ENCODE data around the gene AKAP5.
A peak's percentile ranks its signal among the peaks of the same experiment; 100 is the strongest.

AKAP5 gene

DNA sequence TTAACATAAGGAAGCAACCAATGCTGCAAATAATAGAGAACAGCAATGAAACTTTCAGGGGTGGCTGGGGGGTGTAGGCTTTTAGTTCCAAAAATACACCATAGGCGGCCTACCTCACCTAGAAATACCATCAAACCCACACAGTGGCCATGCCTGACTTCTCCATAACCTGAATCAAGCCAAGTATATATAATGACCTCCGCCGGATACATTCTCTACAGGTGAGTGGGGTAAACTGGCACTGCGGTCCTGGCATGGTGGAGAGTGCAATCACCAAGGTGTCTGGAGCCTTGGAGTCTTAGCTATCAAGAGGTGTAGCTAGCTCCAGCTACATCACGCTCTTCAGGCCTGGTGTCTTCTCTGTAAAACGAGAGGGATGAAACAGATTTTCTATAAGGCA is 37.2 kb downstream of the AKAP5 start:
- H3K9me3 Mint-ChIP-seq: no peaks in the 10 kb centered on the region
- H3K27me3 Mint-ChIP-seq: no peaks in the 10 kb centered on the region
- peak overlapping the region; percentile 86 for H3K4me3 Mint-ChIP-seq
- H3K4me1 Mint-ChIP-seq (ENCODE audit: low read depth): peaks cover 40% of the 10 kb centered on the region
- peaks cover 49% of the 10 kb centered on the region for H3K36me3 Mint-ChIP-seq (ENCODE audit: low read depth)
- intact Hi-C loops (cut with micrococcal nuclease): loop anchor here (10.0 kb wide), 1 partner anchor 412 kb away; the partner anchor contains the start of gene CHURC1
- peak overlapping the region; percentile 100 for H3K27ac Mint-ChIP-seq

DNA sequence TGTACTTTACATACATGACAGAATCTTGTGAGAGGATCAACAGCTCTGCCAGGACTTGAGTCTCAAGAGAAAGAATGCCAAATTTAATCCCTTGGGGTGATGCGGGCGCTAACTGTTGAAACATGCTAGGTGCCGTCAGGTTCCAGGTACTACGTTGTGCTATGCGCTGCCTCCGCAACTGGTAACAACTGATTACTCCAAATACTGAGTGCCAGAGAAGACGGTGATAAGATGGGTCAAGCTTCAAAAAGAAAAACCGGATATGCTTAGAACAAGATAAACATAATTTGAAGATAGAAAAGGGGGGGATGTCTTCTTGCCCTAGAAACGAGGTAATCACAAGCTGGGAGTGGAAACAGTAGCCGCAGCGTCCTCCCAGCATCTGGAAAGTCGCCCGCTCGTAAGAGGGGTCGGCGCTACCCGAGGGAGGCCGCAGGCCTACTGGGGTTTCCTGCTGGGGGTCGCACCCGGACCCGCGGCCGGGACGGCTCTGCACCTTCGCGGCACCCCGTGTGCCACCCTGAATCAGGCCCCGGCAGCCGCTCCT is 37.7 kb downstream of the AKAP5 start:
- intact Hi-C loops (cut with micrococcal nuclease): loop anchor here (1.0 to 10.0 kb wide), 2 partner anchors 8 to 412 kb away; partner anchors contain the start of gene CHURC1
- H3K27ac Mint-ChIP-seq: peak overlapping the region; percentile 100
- H3K4me3 Mint-ChIP-seq: peak overlapping the region; percentile 86
- no peaks in the 10 kb centered on the region for H3K27me3 Mint-ChIP-seq
- H3K36me3 Mint-ChIP-seq (ENCODE audit: low read depth): peaks cover 54% of the 10 kb centered on the region
- H3K9me3 Mint-ChIP-seq: no peaks in the 10 kb centered on the region
- H3K4me1 Mint-ChIP-seq (ENCODE audit: low read depth): peaks cover 45% of the 10 kb centered on the region

DNA sequence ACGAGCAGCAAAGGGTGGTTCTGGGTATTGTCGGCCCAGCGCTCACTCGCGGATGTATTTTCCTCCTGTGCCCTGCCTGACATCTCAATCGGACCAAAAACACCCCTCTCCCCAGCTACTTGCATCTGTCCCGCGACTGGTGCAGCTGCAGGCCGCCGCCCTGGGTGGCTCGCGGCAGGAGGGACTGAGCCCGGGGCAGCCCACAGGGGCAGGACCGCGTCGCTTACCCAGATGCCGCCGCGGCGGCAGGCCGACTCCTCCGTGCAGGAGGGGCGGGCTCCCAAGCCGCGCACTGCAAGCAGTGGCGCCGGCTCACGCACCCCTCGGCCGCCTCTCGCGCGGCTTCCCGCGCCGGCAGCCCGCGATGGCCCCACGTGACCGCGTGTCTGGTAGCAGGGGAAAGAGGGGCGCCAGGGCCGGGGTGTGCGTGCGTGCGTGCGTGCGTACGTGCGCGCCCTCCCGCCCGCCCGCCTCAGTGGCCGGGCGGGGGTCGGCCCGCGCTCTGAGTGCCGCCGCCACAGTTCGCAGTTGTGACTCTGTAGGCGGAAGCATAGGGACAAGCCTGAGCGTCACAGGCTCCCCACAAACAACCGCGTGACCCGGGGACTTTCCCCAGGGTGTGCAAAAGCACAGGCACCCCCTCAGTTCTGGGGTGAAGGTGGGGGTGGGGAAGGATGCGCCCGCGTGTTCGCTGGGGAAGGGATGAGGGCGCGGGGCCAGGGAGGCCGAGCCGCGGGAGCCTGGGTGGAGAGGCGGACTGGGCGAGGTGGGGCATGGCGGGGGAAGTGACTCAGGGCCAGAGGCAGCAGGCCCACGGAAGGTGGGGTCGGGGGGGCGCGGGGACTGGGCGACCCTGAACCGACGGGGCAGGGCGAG is 38.4 kb downstream of the AKAP5 start, which contains the start of gene ZBTB25:
ZBTB25 (minus strand) TSS at position 405 of the 876 bp plus-strand sequence. CDS start 13,305 bp downstream, outside the sequence.
- Mint-ChIP-seq H3K4me3 (peak within 1 kb of the TSS; percentile 86), H3K4me1 (ENCODE audit: low read depth) (peaks cover 53% of the 10 kb centered on the region), H3K36me3 (ENCODE audit: low read depth) (peaks cover 53% of the 10 kb centered on the region), H3K9me3 (no peaks in the 10 kb centered on the region), H3K27ac (peak within 1 kb of the TSS; percentile 100), H3K27me3 (no peaks in the 10 kb centered on the region)
- intact Hi-C loops (cut with micrococcal nuclease): loop anchor here (1.0 to 10.0 kb wide), 4 partner anchors 8 to 411 kb away; partner anchors contain the start of genes CHURC1, HSPA2 and MTHFD1

DNA sequence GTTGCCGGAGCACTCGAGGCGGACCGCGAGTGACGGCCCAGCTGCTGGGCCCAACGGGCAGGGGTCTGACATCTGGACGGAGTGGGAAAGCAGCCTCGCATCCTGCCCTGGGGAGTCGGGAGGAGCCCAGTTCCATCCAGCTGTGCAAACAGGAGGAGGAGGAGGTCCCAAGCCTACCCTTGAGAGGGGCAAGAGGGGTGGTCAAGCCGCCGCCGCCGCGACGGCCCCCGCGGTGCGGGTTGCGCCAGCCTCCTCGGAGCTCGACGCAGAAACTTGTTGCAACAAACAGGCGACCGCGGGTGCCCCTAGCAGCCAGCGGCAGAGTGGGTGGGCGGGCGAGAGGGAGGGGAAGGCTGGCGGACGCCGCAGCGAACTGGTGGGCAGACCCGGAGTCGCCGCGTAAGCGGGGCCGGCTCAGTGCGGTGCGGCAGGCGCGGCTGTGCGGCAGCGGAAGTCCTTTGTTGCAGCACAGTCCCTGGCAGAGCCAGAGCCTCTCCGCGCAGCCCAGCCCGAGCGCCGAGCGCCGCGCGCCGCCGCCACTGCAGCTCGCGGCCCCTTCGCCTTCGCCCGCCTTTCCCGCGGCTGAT is 39.1 kb downstream of the AKAP5 start, which contains the start of gene ZBTB1:
ZBTB1 (plus strand) TSS at position 461 of the 587 bp plus-strand sequence. CDS start 16,735 bp downstream, outside the sequence.
- H3K9me3 Mint-ChIP-seq: no peaks in the 10 kb centered on the region
- H3K27ac Mint-ChIP-seq: peak within 1 kb of the TSS; percentile 100
- intact Hi-C loops (cut with micrococcal nuclease): loop anchor here (2.0 to 10.0 kb wide), 3 partner anchors 36 to 410 kb away; partner anchors contain the start of genes CHURC1, HSPA2 and MTHFD1
- H3K36me3 Mint-ChIP-seq (ENCODE audit: low read depth): peaks cover 53% of the 10 kb centered on the region
- H3K4me1 Mint-ChIP-seq (ENCODE audit: low read depth): peaks cover 60% of the 10 kb centered on the region
- peak within 1 kb of the TSS; percentile 86 for H3K4me3 Mint-ChIP-seq
- H3K27me3 Mint-ChIP-seq: no peaks in the 10 kb centered on the region

DNA sequence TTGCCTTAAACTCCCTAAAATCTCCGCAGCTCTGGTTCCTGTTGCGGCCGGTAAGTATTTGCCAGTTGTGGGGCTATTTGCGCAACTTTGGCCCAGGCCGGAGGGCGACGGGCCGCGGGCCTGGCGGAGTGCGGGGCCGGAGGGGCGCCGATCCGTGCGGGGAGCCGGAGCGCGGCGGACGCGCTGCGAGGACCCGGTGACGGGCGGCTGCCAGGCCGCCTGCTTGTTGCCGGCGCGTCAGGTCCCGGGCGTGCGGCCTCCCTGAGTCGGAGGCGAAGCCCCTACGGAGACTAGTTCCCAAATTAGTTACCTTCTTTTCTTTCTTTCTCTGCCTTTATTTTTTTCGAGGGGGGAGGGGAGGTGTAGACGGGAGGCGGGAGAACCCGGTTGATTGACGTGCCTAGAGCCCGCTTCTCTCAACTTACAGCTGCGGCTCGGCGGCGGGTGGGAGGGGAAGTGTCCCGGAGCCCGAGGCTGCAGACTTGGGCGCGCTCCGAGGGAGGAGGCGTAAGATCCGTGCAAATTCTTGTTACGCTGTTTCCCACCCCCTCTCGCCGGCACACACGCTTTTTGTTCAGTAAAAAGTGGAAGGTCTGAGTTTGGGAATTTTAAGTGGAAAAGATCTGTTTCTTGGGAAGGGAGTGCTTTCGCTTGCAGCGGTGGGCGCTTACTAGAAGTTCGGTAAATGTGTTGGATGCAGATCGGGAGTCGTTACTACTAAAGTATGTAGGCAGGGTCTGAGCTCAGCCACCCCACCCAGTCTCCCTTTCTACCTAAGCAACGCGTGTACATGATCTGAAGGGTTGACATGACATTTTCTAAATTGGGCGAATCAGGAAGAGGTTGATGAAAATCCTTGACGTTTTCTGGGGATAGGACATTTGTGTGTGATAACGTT is 39.8 kb downstream of the AKAP5 start:
- Mint-ChIP-seq H3K4me1 (ENCODE audit: low read depth) (peaks cover 62% of the 10 kb centered on the region), H3K27ac (peak overlapping the region; percentile 100), H3K9me3 (no peaks in the 10 kb centered on the region), H3K27me3 (no peaks in the 10 kb centered on the region), H3K36me3 (ENCODE audit: low read depth) (peaks cover 56% of the 10 kb centered on the region), H3K4me3 (peak overlapping the region; percentile 86)
- intact Hi-C loops (cut with micrococcal nuclease): loop anchor here (2.0 to 10.0 kb wide), 3 partner anchors 36 to 410 kb away; partner anchors contain the start of genes CHURC1, HSPA2 and MTHFD1

DNA sequence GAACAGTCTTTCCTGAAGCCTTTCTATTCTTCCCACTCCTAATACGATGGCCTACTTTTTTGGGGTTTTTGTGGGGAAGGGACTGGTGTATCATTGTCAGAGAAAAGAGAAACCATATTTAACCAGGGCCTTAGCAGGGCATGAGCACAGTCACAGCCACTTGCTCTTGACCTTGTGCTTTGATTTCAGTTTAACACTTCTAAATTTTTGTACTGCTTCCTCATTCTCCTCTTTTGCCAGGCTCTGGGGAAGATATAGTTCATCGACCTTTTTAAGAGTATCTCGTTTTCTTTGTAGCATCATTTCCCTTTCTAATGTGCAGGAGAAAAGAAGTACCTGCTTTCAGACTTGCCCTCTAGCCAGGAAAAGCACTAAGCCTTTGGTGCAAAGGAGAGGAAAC is 41.4 kb downstream of the AKAP5 start:
- Mint-ChIP-seq H3K4me3 (peak overlapping the region; percentile 86), H3K4me1 (ENCODE audit: low read depth) (peaks cover 71% of the 10 kb centered on the region), H3K9me3 (no peaks in the 10 kb centered on the region), H3K27ac (peak overlapping the region; percentile 100), H3K36me3 (ENCODE audit: low read depth) (peaks cover 56% of the 10 kb centered on the region), H3K27me3 (no peaks in the 10 kb centered on the region)
- intact Hi-C loops (cut with micrococcal nuclease): loop anchor here (10.0 kb wide), 1 partner anchor 408 kb away; the partner anchor contains the start of gene CHURC1

DNA sequence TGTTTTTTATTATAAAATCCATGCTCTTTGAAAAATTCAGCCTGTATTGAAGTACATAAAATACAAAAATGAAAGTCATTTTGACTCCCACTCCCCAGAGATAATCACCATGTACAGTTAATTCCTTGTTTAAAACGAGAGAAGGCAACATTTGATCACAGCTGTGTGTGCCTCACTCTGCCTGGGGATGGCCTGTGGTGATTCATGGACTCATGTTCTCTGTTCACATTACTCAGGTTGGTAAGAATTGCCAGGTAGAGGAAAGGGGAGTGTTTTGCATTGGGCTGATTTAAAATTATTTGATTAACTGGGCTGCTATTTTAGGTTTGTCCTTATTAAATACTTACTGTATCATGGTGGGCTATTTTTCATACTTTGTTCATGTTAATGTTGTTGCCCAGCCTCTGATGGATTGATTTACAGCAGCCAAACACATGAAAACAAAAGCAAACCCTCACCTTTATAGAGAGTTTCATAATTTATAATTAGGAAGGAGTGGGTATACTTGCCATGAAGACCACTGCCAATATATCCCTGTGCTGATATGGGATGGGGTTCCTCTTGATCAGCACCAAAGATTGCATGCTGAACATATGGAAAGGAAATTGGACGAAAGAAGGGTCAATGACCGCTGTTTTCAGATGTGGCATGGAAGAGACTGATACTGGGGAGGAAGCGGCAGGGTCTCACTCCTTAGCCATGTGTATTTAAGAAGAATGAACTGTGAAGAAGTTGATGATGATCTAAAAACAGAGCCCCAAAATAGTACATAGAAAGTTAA is 42.3 kb downstream of the AKAP5 start:
- Mint-ChIP-seq H3K36me3 (ENCODE audit: low read depth) (peaks cover 56% of the 10 kb centered on the region), H3K9me3 (no peaks in the 10 kb centered on the region), H3K27me3 (no peaks in the 10 kb centered on the region), H3K27ac (peak overlapping the region; percentile 76), H3K4me3 (peak overlapping the region; percentile 41), H3K4me1 (ENCODE audit: low read depth) (peaks cover 63% of the 10 kb centered on the region)
- intact Hi-C loops (cut with micrococcal nuclease): loop anchor here (10.0 kb wide), 1 partner anchor 407 kb away; the partner anchor contains the start of gene CHURC1

DNA sequence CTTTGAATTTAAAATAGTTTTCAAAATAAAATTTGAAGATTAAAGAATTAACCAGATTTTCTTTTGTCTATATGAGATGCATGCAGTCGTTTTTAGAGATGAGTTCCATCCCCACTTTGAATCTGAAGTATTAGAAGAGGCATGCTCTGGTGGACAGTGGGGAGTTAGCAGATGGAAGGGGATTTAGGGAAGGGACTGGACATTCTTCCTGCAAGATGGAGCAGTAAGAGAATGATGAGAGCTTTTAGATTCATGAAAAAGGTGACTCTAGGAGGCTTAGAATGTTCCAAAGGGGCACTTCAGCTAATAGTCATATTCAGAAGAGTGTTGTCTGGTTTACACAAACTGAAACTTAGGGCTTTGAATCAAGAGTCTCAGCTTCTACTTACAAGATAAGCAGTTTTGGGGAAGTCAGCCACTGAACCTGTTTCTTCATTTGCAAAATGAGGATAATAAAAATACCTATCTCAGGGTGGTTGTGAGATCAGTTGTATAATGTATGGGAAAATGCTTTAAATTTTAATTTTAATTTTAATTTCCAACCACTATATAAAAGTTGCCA is 43.0 kb downstream of the AKAP5 start:
- intact Hi-C loops (cut with micrococcal nuclease): loop anchor here (10.0 kb wide), 1 partner anchor 407 kb away; the partner anchor contains the start of gene CHURC1
- peaks cover 49% of the 10 kb centered on the region for H3K36me3 Mint-ChIP-seq (ENCODE audit: low read depth)

DNA sequence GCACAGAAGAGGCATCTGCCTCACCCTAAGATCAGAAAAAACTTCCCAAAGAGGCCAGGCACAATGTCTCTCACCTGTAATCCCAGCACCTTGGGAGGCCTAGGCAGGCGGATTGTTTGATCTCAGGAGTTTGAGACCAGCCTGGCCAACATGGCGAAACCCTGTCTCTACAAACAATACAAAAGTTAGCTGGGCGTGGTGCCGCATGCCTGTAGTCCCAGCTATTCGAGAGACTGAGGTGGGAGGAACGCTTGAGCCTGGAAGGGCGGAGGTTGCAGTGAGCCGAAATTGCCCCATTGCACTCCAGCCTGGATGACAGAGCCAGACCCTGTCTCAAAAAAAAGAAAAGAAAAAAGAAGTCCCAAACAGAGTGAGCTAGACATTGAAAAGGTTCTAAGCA is 43.7 kb downstream of the AKAP5 start:
- Mint-ChIP-seq H3K4me1 (ENCODE audit: low read depth) (peaks cover 66% of the 10 kb centered on the region), H3K36me3 (ENCODE audit: low read depth) (peaks cover 49% of the 10 kb centered on the region), H3K4me3 (peak overlapping the region; percentile 15), H3K9me3 (no peaks in the 10 kb centered on the region), H3K27ac (peak overlapping the region; percentile 83), H3K27me3 (no peaks in the 10 kb centered on the region)
- intact Hi-C loops (cut with micrococcal nuclease): loop anchor here (10.0 kb wide), 1 partner anchor 406 kb away; the partner anchor contains the start of gene CHURC1

More for the DNA sequence above, 43.0 kb downstream of the AKAP5 start:
- peaks cover 59% of the 10 kb centered on the region for H3K4me1 Mint-ChIP-seq (ENCODE audit: low read depth)
- H3K27ac Mint-ChIP-seq: peak overlapping the region; percentile 76
- no peaks in the 10 kb centered on the region for H3K27me3 Mint-ChIP-seq
- peak overlapping the region; percentile 53 for H3K4me3 Mint-ChIP-seq
- H3K9me3 Mint-ChIP-seq: no peaks in the 10 kb centered on the region

DNA sequence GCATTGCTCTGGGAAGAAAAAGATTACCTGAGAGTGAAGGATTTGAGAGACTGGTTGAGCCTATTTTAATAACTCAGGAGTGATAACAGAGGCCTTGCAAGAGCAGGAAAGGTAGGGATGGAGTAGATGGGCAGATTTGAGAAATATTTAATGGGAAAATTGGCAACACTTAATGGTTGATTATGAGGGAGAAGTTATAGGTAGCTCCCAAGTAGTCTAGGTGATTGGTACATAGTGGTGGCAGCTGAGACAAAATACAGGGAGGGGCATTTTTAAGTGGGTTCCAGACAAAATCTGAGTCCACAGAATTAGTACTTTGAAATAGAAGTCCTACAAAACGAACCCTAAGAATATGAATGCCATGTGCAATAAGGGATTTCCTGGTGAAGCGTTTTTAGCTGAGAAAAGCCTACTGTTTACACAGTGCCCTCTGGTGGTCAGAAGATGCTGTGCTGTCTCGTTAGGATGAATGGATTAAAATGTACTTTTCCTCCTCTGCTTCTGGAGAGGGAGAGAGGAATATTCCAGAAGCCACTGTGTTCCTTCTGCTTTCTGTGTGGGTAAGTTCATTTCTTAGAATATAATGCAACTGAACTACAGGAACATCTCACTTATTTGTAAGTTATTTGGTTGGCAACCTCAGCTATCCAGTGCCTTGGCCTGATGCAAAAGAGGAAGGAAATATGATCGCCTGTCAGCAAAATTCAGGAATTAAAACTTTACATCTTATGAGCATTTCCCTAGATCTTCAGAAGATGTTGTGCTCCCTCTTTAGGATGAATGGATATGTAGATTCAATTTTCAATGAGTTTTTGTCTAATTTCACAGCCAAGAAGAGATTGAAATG is 45.7 kb downstream of the AKAP5 start:
- Mint-ChIP-seq H3K4me3 (peak overlapping the region; percentile 62), H3K4me1 (ENCODE audit: low read depth) (peaks cover 67% of the 10 kb centered on the region)
- intact Hi-C loops (cut with micrococcal nuclease): loop anchor here (1.0 to 5.0 kb wide), 2 partner anchors 8 to 44 kb away; partner anchors contain the start of genes AKAP5 and ZBTB25

DNA sequence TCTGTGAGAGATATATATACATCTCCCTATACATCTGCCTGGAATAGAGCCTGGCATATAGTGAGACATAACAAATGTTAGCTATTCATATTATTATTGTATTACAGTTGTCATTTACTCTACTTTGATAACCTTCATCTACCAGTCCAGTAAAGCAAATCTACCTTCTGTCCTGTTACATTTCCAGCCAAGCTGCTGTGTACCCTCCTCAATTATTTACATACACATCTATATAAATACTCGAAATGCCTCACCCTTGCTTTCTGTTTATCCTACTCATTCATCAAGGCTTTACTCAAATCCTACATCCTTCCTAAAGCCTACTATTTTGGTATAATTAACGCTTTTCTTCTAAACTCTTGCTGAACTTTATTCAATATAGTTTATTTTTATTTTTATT is 48.0 kb downstream of the AKAP5 start:
- peaks cover 18% of the 10 kb centered on the region for H3K36me3 Mint-ChIP-seq (ENCODE audit: low read depth)
- no peaks in the 10 kb centered on the region for H3K9me3 Mint-ChIP-seq
- H3K4me1 Mint-ChIP-seq (ENCODE audit: low read depth): peaks cover 56% of the 10 kb centered on the region
- no peak overlapping the region for H3K4me3 Mint-ChIP-seq
- H3K27me3 Mint-ChIP-seq: no peaks in the 10 kb centered on the region
- intact Hi-C loops (cut with micrococcal nuclease): loop anchor here (5.0 kb wide), 1 partner anchor 46 kb away; the partner anchor contains the start of gene AKAP5
- H3K27ac Mint-ChIP-seq: no peak overlapping the region

More for the DNA sequence above, 45.7 kb downstream of the AKAP5 start:
- no peaks in the 10 kb centered on the region for H3K27me3 Mint-ChIP-seq
- peak overlapping the region; percentile 83 for H3K27ac Mint-ChIP-seq
- no peaks in the 10 kb centered on the region for H3K9me3 Mint-ChIP-seq
- peaks cover 31% of the 10 kb centered on the region for H3K36me3 Mint-ChIP-seq (ENCODE audit: low read depth)
